Neuronal stem cell (in vitro differentiated cells): Measurements from ENCODE around the gene MS4A14.

ENCODE experiments used
- DNase-seq: peaks from one replicate; pipeline ENCODE4 v3.0.0-alpha.2; 2013; ENCODE audit warnings: low spot score
- H2AFZ ChIP-seq: one replicate; pipeline ENCODE4 v1.6.1; 2013; ENCODE audit warnings: mild to moderate bottlenecking, low read length, inconsistent platforms
- H2AK5ac ChIP-seq: 2 replicates; pipeline ENCODE4 v1.6.1; 2013; ENCODE audit warnings: low read depth, mild to moderate bottlenecking, inconsistent platforms, low read length, moderate library complexity, mixed read lengths
- H2BK120ac ChIP-seq: 2 replicates; pipeline ENCODE4 v1.6.1; 2013; ENCODE audit warnings: low read depth, mild to moderate bottlenecking, inconsistent platforms, low read length, moderate library complexity, mixed read lengths
- H2BK12ac ChIP-seq: one replicate; pipeline ENCODE4 v1.6.1; 2013; ENCODE audit warnings: low read length, inconsistent platforms
- H2BK15ac ChIP-seq: 2 replicates; pipeline ENCODE4 v1.6.1; 2013; ENCODE audit warnings: mild to moderate bottlenecking, low read length, inconsistent platforms, mixed read lengths
- H2BK5ac ChIP-seq: one replicate; pipeline ENCODE4 v1.6.1; 2013; ENCODE audit warnings: inconsistent platforms, mild to moderate bottlenecking, low read length, moderate library complexity
- H3K14ac ChIP-seq: one replicate; pipeline ENCODE4 v1.6.1; 2013; ENCODE audit warnings: low read length, inconsistent platforms
- H3K18ac ChIP-seq: 2 replicates; pipeline ENCODE4 v1.6.1; 2013; ENCODE audit warnings: low read length, inconsistent platforms
- H3K23ac ChIP-seq: 2 replicates; pipeline ENCODE4 v1.6.1; 2013; ENCODE audit warnings: low read depth, mild to moderate bottlenecking, mixed read lengths, low read length, inconsistent platforms; ENCODE audit not compliant: poor library complexity
- H3K27ac ChIP-seq: replicated peaks from 3 replicates; pipeline ENCODE4 v1.5.1; 2013; ENCODE audit warnings: low read length, inconsistent platforms
- H3K27me3 ChIP-seq, 3 experiments: 2 replicates each; pipeline ENCODE4 v1.6.1; 2013; ENCODE audit warnings: low read length in 3 of 3, mild to moderate bottlenecking in 2 of 3, inconsistent platforms in 1 of 3, low read depth in 1 of 3, mixed read lengths in 1 of 3, moderate library complexity in 1 of 3; ENCODE audit not compliant: control insufficient read depth in 3 of 3, insufficient read depth in 3 of 3
- H3K36me3 ChIP-seq, 2 donors: replicated peaks in 1 of 2; 2 replicates each; pipeline ENCODE4 v1.6.1; 2013; ENCODE audit warnings: low read length in 2 of 2; ENCODE audit not compliant: control insufficient read depth in 2 of 2, insufficient read depth in 2 of 2
- H3K4ac ChIP-seq: 2 replicates; pipeline ENCODE4 v1.6.1; 2013; ENCODE audit warnings: inconsistent platforms, mild to moderate bottlenecking, low read length, moderate library complexity
- H3K4me1 ChIP-seq, 2 donors: 1 replicate in 1 of 2; 2 replicates in 1 of 2; pipeline ENCODE4 v1.6.1; 2013; ENCODE audit warnings: low read length in 2 of 2, low read depth in 1 of 2; ENCODE audit not compliant: control insufficient read depth in 2 of 2, insufficient read depth in 1 of 2
- H3K4me2 ChIP-seq: one replicate; pipeline ENCODE4 v1.6.1; 2013; ENCODE audit warnings: mild to moderate bottlenecking, low read length, inconsistent platforms; ENCODE audit not compliant: insufficient read depth, poor library complexity, severe bottlenecking
- H3K4me3 ChIP-seq, 2 donors: 2 replicates each; pipeline ENCODE4 v1.5.1; 2013; ENCODE audit warnings: low read length in 2 of 2, mild to moderate bottlenecking in 2 of 2, inconsistent platforms in 1 of 2, moderate library complexity in 1 of 2
- H3K79me1 ChIP-seq: one replicate; pipeline ENCODE4 v1.6.1; 2013; ENCODE audit warnings: low read depth, mild to moderate bottlenecking, inconsistent platforms, low read length, moderate library complexity
- H3K9ac ChIP-seq: one replicate; pipeline ENCODE4 v1.6.1; 2013; ENCODE audit warnings: mild to moderate bottlenecking, low read depth, low read length, inconsistent platforms; ENCODE audit not compliant: poor library complexity
- H3K9me3 ChIP-seq, 2 donors: replicated peaks in 1 of 2; 2 replicates each; pipeline versions ENCODE3 to v1.6.1; 2013; ENCODE audit warnings: low read length in 2 of 2, mild to moderate bottlenecking in 2 of 2, inconsistent platforms in 1 of 2, low read depth in 1 of 2, mixed read lengths in 1 of 2, moderate library complexity in 1 of 2; ENCODE audit not compliant: control insufficient read depth in 2 of 2, insufficient read depth in 1 of 2
- H4K8ac ChIP-seq: one replicate; pipeline ENCODE4 v1.6.1; 2013; ENCODE audit warnings: low read depth, mild to moderate bottlenecking, inconsistent platforms, low read length, moderate library complexity
- H4K91ac ChIP-seq: one replicate; pipeline ENCODE4 v1.6.1; 2013; ENCODE audit warnings: low read length, low read depth, mild to moderate bottlenecking, inconsistent platforms; ENCODE audit not compliant: poor library complexity
- WGBS, 2 donors: extraction: QIAGEN DNeasy Blood & Tissue Kit; methylation state at CpG; one replicate each; pipeline ENCODE4 v1.1.7; 2013; ENCODE audit warnings: missing lambda C conversion rate in 2 of 2, mixed read lengths in 1 of 2; ENCODE audit not compliant: insufficient read length in 2 of 2, insufficient replicate concordance in 1 of 2; ENCODE audit errors: extremely low coverage in 2 of 2; 5-methylcytosine and 5-hydroxymethylcytosine counted together

MS4A14 gene

GRCh38 chr11:60394666-60395380 is 1.4 kb upstream of the MS4A14 start:
- no peak overlapping the region for H3K14ac ChIP-seq
- H3K36me3 ChIP-seq: no peaks in the 10 kb centered on the region
- H3K18ac ChIP-seq: no peak overlapping the region
- no peak overlapping the region for H3K4me2 ChIP-seq
- DNase-seq: no peak
- no peak overlapping the region for H4K91ac ChIP-seq
- H3K27me3 ChIP-seq: no peaks in the 10 kb centered on the region
- no peaks in the 10 kb centered on the region for H3K9me3 ChIP-seq
- no peak overlapping the region for H2AK5ac ChIP-seq
- H3K4ac ChIP-seq: no peak overlapping the region
- WGBS, 2 donors: no CpG with 5 or more reads among the region's 7 CpGs
- H2BK15ac ChIP-seq: no peak overlapping the region
- H2BK120ac ChIP-seq: no peak overlapping the region
- H3K23ac ChIP-seq: no peak overlapping the region
- H2BK5ac ChIP-seq: no peak overlapping the region
- no peak overlapping the region for H3K4me3 ChIP-seq
- H4K8ac ChIP-seq: no peak overlapping the region
- no peak overlapping the region for H2BK12ac ChIP-seq
- no peak overlapping the region for H3K27ac ChIP-seq
- no peaks in the 10 kb centered on the region for H3K79me1 ChIP-seq
- H2AFZ ChIP-seq: no peak overlapping the region
- no peaks in the 10 kb centered on the region for H3K4me1 ChIP-seq
- H3K9ac ChIP-seq: no peak overlapping the region

GRCh38 chr11:60396799-60397198 is 540 bp downstream of the MS4A14 start:
- Histone ChIP-seq H3K4ac (no peak overlapping the region), H4K8ac (no peak overlapping the region), H4K91ac (no peak overlapping the region), H3K9ac (no peak overlapping the region), H3K4me2 (no peak overlapping the region), H3K14ac (no peak overlapping the region), H3K4me3 (no peak overlapping the region), H3K4me1 (no peaks in the 10 kb centered on the region), H2BK5ac (no peak overlapping the region), H2BK120ac (no peak overlapping the region), H3K18ac (no peak overlapping the region), H2AK5ac (no peak overlapping the region), H3K36me3 (no peaks in the 10 kb centered on the region), H3K9me3 (no peaks in the 10 kb centered on the region), H2AFZ (no peak overlapping the region), H3K27ac (no peak overlapping the region), H3K23ac (no peak overlapping the region), H2BK12ac (no peak overlapping the region), H3K79me1 (no peaks in the 10 kb centered on the region), H3K27me3 (no peaks in the 10 kb centered on the region), H2BK15ac (no peak overlapping the region)
- no CpG with 5 or more reads among the region's 1 CpG for WGBS, 2 donors
- DNase-seq: no peak

- Histone ChIP-seq H3K18ac (no peak overlapping the region), H3K79me1 (no peaks in the 10 kb centered on the region), H2AFZ (no peak overlapping the region), H3K36me3 (no peaks in the 10 kb centered on the region), H3K23ac (no peak overlapping the region), H4K8ac (no peak overlapping the region), H3K27me3 (no peaks in the 10 kb centered on the region), H3K9ac (no peak overlapping the region), H2BK15ac (no peak overlapping the region), H3K4ac (no peak overlapping the region), H3K4me3 (no peak overlapping the region), H4K91ac (no peak overlapping the region), H3K4me2 (no peak overlapping the region), H2BK12ac (no peak overlapping the region), H2AK5ac (no peak overlapping the region), H3K4me1 (no peaks in the 10 kb centered on the region), H2BK5ac (no peak overlapping the region), H3K9me3 (no peaks in the 10 kb centered on the region), H3K27ac (no peak overlapping the region), H3K14ac (no peak overlapping the region), H2BK120ac (no peak overlapping the region)
- no peak for DNase-seq
- no CpG with 5 or more reads among the region's 2 CpGs for WGBS, 2 donors
Observed at GRCh38 chr11:60420015-60420414, 23.8 kb downstream of the MS4A14 start.

- H3K4ac ChIP-seq: no peak overlapping the region
- H3K79me1 ChIP-seq: no peaks in the 10 kb centered on the region
- no peak overlapping the region for H4K8ac ChIP-seq
- no peaks in the 10 kb centered on the region for H3K36me3 ChIP-seq
- no peak overlapping the region for H2BK5ac ChIP-seq
- H3K9me3 ChIP-seq: no peaks in the 10 kb centered on the region
- no peak overlapping the region for H3K27ac ChIP-seq
- H3K4me2 ChIP-seq: no peak overlapping the region
- no peak overlapping the region for H3K18ac ChIP-seq
- H3K23ac ChIP-seq: no peak overlapping the region
- no peak overlapping the region for H2BK12ac ChIP-seq
- no peak overlapping the region for H2AFZ ChIP-seq
- no peaks in the 10 kb centered on the region for H3K27me3 ChIP-seq
- no peak overlapping the region for H2BK120ac ChIP-seq
- H3K14ac ChIP-seq: no peak overlapping the region
- no peak overlapping the region for H3K4me3 ChIP-seq
- DNase-seq: no peak
- H3K9ac ChIP-seq: no peak overlapping the region
- no peak overlapping the region for H2AK5ac ChIP-seq
- WGBS, 2 donors: no CpG with 5 or more reads among the region's 1 CpG
- H3K4me1 ChIP-seq: no peaks in the 10 kb centered on the region
- H4K91ac ChIP-seq: no peak overlapping the region
- no peak overlapping the region for H2BK15ac ChIP-seq
Observed at GRCh38 chr11:60422609-60423008, 26.4 kb downstream of the MS4A14 start.
